ENCODE data around the gene TMEM229B. TPM values are rescaled to one million over a fixed set of nuclear protein-coding genes. Genes with fewer than 3 reads are reported as not detected.

Gene TMEM229B
- polyA plus RNA-seq, 3 donors: 2.6 to 3.4 (median 3.0) TPM

DNA sequence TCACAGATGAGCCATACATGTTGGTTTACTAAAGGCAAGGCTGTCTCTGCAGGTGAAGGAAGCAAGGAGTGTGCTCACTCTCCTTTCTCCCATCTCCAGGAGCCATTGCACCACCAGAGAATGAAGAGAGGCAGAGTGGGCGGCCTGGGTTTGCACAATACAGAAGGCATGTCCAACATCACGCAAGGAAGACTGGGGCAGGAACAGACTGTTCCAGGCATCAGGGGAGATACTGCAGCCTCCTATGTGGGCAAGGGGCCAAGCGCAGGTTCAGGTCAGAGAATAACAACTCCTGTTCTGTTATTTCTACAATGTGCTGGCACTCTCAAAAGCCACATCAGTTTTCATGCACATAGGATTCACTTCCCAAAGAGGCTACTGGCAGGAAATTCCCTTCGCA is 1.7 kb upstream of the TMEM229B start:
- no peak for DNase-seq (ENCODE audit: low read depth in 3 of 3, low spot score in 2 of 3)

DNA sequence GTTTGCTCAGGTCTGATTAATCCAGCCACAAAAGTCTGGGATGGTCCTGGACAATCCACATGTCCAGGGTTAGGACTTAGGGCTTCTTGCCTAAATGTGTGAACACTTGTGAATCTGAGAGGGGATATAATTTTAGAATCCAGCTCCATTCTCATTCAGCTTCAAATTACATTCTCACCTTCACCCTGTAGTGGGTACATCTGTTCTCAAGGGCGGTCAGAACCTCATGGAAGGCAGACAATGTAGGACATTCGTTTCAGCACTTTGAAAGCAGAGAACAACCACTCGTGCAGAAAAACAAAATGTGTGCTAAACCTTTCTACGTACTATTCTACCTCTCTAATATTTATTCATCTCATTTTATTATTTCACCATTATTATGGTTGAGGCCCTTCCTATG is 1.2 kb downstream of the TMEM229B start:
- no peak for DNase-seq (ENCODE audit: low read depth in 3 of 3, low spot score in 2 of 3)

DNA sequence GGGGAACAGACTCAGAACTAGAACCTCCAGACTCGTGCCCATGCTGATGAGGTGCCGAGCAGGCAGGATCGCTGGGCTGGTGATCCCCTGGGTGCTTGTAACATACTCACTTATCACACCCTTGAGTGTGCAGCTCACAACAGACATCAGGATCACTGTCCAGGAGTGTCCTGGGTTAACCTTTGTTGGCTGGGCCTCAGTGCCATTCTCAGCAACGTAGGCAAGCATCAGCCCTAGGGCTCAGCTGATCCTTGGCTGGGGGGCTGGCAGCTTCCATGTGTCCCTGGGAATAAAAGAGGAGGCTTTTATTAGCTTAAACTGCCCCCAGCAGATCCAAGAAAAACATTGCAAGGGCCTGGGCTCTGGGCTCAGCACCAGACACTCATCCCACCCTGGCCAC is 1.6 kb downstream of the TMEM229B start:
- no peak for DNase-seq (ENCODE audit: low read depth in 3 of 3, low spot score in 2 of 3)

DNA sequence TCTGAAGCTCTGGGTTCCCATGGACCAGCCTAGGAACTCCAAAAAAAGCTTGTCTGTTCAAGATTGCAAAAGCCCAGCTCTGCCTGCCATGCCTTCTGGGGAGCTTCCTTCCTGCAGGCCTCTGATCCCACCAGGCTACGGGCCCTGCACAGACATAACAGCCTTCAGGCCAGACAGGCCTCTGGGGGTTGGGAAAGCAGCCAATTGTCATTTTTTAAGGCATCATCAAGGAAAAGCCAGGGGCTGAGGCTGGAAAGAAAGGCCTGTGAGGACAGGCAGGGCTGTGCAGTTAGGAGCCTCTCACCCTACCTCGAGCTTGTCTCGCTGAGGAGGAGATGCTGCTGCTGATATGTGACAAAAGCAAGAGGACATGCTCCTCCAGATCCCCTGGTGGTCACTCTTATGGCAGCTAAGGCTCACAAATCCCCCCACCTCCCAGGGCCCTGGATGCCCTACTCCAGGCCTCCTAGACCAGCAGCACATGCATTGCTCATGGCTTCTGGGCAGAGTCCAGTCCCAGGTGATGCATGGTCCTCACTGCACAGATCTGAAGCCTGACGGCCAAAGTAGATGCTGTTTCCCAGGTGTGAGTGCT is 2.9 kb downstream of the TMEM229B start:
- no peak for DNase-seq (ENCODE audit: low read depth in 3 of 3, low spot score in 2 of 3)

DNA sequence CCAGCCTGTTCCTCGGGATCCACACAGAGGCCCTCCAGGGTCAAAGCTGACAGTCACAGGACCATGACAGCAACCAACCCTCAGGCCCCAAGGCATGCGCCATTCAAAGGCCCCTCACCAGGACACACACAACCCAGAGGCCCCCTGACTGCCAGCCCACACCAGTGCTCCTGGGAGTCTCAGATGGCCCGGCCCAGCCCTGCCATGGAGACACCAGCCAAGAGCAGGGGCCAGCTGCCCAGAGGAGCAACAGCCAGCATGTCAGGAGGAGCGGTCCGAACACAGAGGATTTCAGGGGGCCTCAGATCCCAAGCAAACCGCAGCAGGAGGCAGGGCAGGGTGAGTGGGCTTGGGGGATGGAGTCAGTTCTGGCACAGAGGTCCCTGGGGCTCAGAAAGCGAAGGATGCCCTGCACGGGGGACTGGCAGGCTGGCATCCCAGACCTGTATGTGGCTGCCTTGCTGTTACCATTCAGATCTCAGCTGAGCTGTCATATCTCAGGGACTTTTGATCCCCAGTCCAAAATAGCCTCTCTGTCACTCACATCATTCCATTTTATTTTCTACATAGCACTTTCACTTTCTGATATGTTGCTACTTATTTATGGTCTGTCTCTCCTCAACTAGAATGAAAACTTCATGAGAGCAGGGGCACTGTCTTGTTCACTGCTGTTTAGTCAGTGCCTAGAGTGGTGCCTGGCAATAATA is 4.8 kb downstream of the TMEM229B start:
- DNase-seq (ENCODE audit: low read depth in 3 of 3, low spot score in 2 of 3): no peak

DNA sequence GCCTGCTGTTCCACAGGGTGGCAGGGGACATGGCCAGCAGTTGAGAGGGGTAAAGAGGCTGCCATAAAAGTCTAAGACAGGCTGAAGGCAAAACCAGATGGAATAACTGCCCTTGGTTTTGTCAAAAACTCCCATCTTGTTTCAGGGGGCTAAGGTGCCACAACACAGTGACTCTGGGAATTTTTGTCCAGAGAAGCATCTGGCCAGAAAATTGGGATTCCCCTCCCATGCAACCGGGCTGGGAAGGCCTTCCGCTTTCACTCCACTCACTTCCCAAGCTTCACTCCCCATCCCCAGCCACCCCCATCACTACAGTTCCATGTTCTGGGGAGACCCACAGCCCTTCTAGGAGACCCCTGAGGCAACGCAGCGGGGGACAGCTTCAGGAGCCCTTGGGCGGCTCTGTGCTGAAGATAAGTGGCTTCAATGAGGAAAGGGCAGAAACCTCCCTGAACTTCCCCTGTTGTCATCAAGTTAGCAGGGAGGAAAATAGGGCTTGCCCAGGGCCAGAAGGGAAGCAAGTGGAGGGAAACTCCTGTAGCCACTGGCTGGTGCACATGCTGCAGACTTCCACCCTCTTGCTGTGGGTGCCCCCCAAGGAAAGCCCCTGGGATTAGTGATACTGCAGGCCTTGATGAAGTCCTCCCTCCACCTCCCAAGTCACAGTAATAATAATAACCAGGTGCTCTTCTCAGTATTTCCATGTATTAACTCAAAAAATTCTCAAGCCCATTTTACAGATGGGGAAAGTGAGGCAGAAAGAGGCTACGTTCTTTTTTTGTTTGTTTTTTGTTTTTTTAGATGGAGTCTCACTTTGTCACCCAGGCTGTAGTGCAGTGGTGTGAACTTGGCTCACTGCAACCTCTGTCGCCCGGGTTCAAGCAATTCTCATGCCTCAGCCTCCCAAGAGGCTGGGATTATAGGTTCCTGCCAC is 6.0 kb downstream of the TMEM229B start:
- DNase-seq (ENCODE audit: low read depth in 3 of 3, low spot score in 2 of 3): no peak

DNA sequence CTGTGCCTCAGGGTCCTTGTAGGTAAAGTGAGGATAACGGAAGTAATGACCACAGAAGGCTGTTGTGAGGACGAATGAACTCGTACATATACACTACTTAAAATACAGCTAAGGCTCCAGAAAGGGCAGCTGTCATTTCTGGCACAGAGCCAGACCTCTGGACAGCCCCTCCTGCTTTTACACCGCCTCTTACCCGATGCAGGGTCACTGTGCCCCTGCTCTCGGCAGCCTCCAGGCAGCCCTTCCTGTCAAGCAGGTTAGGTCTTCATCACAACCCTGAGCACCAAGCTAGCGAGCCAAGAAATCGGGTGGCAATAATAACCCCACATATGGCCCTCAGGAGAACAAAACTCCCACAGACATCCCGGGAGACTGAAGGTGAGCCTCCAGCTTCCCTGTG is 8.5 kb downstream of the TMEM229B start:
- DNase-seq (ENCODE audit: low read depth in 3 of 3, low spot score in 2 of 3): peak in 1 of 3 donors; percentile 18

DNA sequence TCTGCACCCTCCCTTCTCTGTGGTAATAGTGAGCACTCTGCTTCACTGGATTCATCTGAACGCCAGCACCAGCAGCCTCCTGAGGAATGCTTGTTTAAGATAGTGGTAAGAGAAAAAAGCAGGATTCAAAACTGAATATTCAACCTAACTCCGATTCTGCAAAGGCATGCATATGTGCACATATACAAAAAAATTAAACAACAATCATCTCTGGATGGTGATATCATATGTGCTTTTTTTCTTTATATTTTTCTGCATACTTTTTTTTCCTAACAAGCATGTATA is 9.8 kb downstream of the TMEM229B start:
- DNase-seq (ENCODE audit: low read depth in 3 of 3, low spot score in 2 of 3): no peak

DNA sequence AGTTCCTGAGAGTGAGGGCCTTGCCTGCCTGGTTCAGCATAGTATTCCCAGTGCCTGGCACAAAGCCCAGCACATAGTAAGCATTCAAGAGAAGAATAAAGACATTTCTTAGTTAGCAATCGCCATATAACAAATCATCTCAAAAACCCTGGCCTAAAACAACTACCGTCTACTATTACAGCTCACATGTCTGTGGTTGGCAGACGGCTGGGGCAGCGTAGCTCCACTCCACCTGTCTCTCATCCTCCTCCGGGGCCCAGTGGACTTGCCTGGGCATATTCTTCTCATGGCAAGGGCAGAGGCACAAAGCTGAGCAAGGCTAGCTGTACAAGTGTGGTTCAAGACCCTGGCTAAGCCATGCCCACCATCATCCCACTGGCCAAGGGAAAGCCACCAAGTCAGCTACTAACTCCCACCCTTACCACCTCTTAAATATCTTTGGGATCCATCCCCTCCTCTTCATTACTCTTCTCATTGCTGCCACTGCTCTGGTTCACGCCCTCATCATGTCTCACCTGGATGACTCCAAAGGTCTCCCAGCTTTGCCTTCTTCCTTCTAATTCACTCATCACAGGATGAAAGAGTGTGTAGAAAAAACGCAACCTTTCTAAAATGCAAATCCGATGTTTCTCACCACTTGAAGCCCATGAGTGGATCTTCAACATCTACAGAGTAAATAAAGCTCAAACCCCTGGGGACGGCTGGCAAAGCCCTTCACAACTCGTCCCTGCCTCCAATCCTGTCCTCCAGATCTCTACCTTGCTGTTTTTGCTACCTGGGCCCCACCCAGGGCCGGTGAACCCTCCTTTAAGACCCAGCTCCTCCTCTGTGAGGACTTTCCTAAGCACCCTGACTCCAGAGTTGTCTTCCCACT is 10.4 kb downstream of the TMEM229B start:
- DNase-seq (ENCODE audit: low read depth in 3 of 3, low spot score in 2 of 3): no peak

DNA sequence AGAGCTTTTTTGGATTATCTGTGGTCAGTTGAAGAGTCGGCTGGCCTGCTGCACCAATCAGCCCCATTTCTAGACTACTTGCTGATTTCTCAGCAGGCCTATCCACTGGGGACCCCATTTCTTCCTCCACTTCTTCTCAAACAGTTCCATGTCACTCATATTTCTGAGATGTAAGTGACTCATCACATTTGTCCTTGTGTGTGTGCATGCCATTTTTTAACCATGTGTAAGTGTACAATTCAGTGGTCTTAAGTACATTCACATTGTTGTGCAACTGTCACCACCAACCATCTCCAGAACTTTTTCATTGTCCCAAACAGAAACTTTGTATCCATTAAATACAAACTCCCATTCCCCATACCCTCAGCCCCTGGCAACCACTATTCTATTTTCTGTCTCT is 14.2 kb downstream of the TMEM229B start:
- DNase-seq (ENCODE audit: low read depth in 3 of 3, low spot score in 2 of 3): no peak

DNA sequence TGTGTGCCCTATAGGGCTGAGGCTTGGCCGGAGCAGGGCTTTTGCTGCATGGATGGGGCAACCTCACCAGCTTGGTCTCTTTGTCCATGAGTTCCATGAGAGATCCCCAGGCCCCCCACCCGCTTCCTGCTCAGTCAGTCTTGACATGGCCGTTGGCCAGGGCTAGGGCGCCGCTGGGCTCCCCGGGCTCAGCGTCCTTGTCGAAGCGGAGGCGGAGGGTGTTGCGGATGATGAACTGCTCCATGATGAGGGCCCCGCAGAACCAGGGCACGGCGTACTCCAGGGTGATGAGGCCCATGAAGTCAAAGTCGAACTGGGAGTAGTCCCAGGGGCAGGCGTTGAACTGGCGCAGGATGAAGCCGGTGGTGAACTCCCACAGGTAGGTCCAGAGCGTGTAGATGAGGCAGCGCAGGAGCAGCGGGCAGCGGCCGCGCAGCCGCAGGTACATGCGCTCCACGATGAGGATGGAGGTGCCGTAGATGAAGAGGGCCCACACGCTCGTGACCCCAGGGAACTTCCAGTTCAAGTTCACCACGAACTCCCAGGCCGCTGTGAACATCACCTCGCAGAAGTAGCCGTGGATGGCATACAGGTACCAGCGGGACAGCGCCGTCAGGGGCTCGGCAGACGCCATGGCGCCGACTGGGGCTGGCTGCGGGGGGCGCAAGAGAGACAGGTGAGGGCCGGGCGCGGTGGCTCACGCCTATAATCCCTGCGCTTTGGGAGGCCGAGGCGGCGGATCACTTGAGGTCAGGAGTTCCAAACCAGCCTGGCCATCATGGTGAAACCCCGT is 15.0 kb downstream of the TMEM229B start:
- DNase-seq (ENCODE audit: low read depth in 3 of 3, low spot score in 2 of 3): no peak

DNA sequence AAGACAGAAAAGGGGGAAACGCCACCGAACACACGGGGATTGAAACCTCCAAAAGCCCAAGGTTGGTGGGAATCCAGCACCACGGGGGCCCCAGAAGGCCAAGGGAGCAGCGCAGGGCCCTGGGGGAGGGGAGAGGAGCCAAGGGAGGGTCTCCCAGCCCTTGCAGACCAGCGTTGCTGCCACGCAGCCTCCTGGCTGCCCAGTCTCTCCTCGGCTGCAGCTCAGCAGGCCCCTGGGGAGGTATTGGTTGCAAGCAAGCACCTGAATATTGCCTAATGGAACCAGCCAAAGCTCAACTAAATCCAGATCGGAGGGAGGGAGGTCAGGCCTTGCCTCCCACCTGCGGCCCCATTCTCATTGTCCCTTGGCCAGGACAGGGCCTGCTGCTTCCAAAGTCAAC is 15.8 kb downstream of the TMEM229B start:
- DNase-seq (ENCODE audit: low read depth in 3 of 3, low spot score in 2 of 3): no peak

DNA sequence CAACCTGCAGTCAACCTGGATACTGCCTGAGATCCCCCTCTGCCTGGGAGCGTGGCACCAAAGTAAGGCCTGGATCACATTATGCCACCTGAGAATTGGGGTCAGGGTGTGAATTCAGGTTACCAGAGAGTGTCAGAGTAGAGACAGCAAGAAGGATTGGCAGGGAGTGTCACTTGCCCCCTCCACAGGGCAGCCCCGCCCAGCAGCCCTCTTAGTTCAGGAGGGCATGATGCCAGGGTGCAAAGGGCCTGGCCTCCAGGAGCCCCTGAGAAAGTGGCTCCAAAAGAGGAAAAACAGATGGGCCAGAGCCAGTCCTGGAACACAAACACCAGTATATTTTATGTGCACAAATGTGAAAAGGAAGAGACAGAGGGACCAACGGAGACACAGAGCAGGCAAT is 18.6 kb downstream of the TMEM229B start:
- DNase-seq (ENCODE audit: low read depth in 3 of 3, low spot score in 2 of 3): no peak

DNA sequence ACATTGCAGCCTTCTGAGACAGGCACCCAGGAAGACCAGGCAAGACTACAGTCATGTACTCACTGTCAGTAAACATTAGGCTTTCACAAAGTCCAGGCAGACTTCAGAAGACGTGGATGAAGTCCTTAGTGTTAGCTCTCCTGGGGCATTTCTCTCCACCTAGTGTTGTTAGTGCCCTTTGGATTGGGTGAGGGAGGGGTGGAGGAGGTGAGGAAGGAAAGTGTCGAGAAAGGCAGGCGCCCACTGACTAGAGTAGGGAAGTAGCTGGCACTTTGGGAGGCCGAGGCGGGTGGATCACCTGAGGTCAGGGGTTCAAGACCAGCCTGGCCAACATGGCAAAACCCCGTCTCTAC is 20.2 kb downstream of the TMEM229B start:
- no peak for DNase-seq (ENCODE audit: low read depth in 3 of 3, low spot score in 2 of 3)

DNA sequence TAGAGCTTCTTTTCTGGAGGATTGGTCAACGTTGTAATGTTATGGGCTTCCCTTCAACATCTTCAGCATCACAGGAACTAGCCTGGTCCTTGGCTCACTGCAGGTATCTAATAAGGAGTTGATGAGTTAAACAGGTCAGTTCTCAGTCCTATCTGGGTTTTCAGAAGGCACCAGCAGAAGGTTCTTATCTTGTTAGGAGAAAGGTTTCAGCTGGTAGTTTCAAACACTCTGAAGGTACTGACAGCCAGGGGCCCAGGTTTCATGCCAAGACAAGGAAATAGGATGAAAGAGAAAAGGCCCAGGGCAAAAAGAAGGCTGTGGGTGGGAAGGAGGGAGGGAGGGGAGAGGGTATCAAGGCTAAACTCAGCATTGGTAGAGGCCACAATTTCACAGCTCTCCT is 21.4 kb downstream of the TMEM229B start:
- DNase-seq (ENCODE audit: low read depth in 3 of 3, low spot score in 2 of 3): no peak

DNA sequence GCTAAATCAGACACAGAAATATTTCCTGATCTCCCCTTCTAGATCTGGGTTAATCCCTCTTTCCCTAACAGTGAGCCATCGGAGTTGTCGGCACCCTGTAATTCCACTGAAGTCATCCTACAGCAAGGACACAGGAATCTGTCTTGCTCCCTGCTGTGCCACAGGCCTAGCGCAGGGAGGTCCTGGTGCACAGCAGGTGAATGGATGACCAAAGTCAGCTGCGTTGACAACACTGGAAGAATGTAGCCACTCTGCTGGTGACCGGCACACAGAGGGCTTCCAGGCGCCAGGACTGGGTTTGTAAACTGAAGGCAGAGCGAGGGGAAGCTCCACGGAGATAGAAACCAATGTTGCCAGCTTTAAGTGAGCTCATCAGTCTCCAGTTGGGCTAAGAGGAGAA is 23.6 kb downstream of the TMEM229B start:
- no peak for DNase-seq (ENCODE audit: low read depth in 3 of 3, low spot score in 2 of 3)

DNA sequence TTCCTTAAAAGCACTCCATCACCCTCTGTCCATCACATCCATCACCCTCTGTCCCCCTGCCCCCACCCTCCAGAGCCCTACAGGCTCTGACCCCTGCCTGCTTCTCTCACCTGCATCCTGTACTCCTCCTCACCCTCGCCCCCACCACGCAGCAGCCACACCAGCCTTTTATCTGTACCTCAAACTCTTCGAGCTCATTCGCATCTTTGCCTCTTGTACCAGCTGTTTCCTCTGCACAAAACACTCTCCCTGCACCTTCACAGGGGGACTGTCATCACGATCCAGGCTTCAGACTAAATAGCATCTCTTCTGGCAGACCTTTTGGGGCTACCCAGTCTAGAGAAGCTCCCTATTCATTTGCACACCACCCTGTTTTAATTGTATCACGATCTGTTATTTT is 24.1 kb downstream of the TMEM229B start:
- DNase-seq (ENCODE audit: low read depth in 3 of 3, low spot score in 2 of 3): no peak

DNA sequence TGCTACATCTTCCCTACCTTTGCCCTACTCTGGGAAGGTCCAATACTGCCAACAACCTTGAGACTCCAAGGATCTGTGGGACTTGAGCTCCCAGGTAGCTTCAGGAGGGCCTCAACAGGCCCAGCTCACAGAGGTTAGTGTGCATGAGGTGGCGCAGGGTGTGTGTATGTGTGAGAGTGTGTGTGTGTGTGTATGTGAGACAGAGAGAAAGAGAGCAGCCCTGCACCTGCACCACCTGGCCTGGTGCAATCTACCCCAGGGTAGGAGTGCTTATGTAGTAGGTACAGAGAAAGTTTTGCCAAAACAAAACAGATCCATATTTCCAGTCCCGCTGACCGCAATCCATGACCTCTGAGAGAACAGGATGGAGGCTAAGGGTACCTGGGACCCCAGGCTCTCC is 24.6 kb downstream of the TMEM229B start:
- no peak for DNase-seq (ENCODE audit: low read depth in 3 of 3, low spot score in 2 of 3)

DNA sequence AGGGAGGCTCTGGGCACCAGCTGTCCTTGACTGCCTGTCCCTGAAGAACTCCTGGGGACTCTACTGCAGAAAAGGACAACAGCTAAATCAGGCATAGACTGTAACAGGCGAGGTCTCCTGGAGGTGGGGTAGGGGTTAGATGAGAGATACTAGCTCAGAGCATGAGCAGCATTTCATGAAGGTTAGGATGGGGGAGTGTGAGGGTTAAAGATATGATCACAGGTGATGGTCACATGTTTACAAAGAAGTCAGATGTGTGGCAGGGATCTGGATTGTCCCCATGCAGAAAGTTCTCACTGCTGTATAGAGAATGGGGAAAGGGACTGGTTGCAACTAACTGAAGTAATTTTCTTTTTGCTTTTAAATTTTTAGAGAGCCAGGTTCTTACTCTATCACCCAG is 26.5 kb downstream of the TMEM229B start:
- no peak for DNase-seq (ENCODE audit: low read depth in 3 of 3, low spot score in 2 of 3)

DNA sequence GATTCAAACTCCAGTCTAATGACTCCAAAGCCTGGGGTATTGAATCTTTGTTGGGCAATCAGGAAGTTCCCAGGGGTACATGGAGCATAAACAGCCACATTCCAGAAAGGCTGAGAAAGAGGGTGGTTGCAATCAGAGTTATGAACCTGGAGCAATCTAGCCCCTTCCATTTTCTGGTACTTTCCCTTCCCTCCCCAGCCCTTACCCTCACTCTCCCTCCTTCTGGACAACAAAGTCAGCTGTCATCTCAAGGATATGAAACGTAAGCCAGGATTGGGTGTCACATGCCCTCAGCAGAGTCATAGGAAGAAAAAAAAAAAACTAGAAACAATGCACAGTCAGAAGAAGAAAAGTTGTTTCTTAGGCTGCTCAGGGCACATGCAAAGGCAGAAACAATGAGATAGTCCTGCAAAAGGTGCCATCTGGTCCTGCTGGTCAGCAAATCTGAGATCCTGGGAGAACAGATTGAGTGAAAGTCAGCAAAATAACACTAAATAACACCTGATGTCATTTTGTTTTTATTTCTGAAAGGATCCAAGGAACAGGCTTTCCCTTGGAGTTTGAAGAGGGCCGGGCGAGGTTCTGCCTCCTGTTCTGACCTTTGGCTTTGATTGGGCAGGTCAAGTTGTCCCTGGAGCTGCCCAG is 27.1 kb downstream of the TMEM229B start:
- DNase-seq (ENCODE audit: low read depth in 3 of 3, low spot score in 2 of 3): no peak
